GM19193 (cell line): Measurements from ENCODE around the gene NPR1.

Experiments
- POLR2A ChIP-seq: IDR thresholded peaks from 4 replicates; pipeline ENCODE4 v1.6.1; 2011; ENCODE audit not compliant: insufficient read depth, insufficient read length; ENCODE audit errors: extremely low read depth

The NPR1 gene

DNA sequence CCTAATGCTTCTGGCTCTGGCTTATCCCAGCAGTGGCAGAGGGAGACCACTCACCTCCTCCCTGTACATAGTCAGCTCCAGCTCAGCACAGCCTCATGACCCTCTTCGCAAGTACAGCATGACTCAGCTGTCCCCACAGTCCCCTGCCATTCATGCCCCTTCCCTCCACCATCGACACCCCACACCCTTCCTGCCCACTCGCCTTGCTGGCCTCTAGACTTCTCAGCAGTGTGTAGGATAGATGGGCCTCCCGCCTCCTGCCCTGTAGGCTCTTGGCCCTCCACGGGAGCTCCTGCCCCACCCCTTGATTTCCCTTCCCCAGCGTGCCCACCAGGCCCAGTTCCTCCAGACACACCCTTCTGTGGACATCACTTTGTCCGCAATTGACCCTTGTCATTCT lies 9.8 kb downstream of the NPR1 start:
- TF ChIP-seq POLR2A: no peak

DNA sequence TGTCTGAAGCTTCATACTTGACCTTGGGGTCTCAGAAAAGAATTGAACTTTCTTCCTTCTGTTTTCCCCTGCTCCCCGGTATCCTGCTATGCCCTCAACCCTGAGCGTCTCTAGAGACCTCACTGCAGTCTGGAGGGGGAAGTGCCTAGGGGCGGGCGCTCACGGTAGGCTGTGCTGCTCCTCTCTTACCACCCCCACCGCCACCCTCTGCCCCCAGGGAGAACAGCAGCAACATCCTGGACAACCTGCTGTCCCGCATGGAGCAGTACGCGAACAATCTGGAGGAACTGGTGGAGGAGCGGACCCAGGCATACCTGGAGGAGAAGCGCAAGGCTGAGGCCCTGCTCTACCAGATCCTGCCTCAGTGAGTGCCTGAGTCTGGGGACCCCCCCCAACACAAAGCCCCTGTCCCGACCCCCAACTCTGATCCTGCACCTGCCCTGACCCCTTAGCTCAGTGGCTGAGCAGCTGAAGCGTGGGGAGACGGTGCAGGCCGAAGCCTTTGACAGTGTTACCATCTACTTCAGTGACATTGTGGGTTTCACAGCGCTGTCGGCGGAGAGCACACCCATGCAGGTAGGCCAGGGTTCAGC lies 10.3 kb downstream of the NPR1 start:
- TF ChIP-seq POLR2A: no peak

DNA sequence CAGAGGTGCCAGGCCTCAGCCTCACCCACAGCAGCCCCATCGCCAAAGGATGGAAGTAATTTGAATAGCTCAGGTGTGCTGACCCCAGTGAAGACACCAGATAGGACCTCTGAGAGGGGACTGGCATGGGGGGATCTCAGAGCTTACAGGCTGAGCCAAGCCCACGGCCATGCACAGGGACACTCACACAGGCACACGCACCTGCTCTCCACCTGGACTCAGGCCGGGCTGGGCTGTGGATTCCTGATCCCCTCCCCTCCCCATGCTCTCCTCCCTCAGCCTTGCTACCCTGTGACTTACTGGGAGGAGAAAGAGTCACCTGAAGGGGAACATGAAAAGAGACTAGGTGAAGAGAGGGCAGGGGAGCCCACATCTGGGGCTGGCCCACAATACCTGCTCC lies 15.0 kb downstream of the NPR1 start:
- no peak for TF ChIP-seq POLR2A

DNA sequence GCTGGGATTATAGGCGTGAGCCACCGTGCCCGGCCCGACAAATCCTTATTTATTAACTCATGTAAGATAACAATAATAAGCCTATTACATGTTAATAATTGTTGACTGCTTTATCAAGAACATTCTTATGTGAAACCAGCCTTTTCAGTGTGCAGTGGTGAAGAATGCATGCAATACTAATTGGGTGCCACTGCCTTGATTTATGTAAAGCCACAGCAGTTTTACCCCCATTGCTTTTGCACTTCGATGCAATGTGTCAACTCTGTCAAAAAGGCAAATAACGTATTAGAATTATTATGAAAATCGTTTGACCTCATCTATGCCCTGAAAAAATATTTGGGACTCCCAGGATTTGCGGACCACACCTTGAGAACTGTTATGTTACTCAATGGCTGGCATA lies 18.3 kb downstream of the NPR1 start:
- no peak for TF ChIP-seq POLR2A

DNA sequence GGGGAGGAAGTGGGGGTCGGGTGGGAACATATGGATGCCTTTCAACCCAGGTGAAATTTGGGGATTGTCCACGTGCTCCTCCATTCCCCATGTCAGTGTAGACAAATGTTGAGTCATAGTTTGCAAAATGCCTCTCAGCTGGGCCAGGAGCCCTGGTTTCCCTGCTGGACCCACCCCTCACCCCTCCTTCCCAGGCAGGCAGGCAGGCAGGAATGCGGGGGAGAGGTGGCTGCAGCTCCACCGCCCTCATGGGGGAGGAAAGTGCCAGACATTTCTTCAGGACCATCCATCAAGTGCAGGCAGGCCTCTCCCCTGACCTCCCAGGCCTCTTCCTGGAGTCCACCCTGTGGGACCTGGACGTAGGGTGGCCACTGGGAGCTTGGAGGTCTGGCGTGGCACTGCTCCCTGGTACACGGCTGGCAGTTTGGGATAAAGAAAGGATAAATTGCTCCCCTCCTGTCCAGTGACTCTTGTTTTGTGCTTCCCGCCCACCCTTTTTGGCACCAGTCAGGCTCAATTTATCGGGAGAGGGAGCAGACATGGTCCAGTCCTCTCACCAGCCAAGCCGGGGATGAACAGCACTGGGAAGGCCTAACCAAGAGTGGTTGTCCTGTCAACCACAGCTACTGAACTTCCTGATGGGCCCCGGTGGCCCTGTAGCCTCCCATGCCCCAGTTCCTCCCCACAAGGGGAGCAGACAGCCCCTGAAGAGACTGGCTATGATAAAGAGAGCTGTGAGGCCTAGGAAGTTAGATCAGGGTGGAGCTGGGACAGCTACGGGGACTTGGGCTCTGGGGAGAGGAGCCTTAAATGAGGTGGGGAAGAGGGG lies 18.9 kb downstream of the NPR1 start:
- TF ChIP-seq POLR2A: no peak

DNA sequence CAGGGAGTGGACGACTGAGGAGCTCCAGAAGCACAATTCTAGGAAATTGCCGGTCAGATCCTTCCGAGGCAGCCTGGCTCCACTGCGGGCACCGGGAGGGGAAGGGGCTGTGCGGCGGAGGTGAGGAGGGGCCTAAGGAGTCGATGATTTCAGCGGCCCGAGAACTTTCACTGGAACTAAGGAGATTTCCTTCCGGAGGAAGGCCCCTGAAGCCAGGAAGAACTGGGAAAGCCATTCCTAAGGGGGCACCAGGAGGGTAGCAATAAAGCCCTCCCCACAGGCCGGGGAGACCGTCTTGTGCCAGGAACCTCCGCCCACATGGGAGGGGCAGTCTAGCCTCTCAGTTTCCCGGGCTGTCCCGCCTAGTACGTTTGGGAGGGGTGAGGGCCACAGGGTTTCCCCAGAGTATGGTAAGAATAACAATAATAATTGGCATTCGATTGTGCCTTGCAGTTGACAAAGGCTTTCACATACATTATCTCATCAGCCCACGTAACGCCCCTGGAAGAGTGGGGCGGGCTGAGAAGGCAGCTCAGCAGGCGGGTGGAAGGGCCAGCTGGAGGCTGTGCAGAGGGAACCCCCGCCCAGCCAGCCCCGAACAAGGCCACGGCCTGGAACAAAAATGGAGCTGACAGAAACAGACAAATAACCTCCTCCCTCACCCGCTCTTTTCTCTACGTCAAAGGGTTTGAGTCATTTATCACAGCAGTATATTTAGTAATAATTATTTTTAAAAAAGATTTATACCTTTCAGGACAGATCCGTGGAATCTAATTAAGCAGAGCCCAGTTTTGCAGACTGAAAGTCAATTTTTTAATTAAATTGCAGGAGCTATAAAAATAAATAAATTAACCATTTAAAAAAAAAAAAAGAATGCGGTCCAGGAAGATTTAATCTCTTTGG lies 19.8 kb downstream of the NPR1 start:
- no peak for TF ChIP-seq POLR2A

DNA sequence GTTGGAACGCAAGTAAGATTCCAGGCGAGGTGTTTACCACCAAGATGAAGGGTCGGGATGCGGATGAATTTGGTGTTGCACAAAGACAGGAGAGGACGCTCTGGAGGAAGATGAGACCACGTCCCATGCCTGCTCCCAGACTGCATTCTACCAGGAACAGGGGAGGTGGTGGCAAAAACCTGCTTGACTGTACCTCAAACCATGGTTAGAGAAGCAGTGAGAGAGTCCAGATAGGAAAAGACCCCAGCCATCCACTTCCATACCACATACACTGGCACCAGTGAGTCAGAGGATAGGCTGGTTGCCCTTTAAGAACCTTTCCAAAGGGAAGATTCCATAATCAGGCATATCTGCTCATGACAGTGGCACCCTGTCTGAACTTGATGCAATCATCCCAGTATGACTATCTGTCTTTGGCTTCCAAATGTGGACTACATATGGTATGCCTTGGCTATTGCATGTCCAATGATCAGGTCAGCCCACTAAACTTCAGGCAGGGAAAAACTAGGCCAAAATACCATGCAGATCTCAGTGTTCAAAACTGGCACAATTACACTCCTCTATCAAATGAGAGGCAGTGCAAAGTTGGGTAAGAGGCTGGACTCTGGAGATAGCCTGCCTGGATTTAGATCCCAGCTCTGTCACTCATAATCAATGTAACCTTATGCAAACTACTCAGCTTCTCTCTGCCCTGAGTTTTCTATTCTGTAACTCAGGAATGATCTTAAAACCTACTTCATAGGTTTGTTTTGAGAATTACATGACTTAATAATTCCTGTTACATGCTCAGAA lies 20.6 kb downstream of the NPR1 start:
- no peak for TF ChIP-seq POLR2A

DNA sequence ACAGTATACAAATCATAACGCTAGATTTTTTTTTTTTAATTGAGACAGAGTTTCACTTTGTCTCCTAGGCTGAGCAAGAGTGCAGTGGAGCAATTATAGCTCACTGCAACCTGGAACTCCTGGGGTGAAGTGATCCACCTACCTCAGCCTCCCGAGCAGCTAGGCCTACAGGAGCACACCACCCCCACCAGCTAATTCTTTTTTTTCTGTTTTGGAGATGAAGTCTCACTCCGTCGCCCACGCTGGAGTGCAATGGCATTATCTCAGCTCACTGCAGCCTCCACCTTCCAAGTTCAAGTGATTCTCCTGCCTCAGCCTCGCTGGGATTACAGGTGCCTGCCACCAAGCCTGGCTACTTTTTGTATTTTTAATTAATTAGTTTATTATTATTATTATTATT lies 21.3 kb downstream of the NPR1 start:
- no peak for TF ChIP-seq POLR2A

DNA sequence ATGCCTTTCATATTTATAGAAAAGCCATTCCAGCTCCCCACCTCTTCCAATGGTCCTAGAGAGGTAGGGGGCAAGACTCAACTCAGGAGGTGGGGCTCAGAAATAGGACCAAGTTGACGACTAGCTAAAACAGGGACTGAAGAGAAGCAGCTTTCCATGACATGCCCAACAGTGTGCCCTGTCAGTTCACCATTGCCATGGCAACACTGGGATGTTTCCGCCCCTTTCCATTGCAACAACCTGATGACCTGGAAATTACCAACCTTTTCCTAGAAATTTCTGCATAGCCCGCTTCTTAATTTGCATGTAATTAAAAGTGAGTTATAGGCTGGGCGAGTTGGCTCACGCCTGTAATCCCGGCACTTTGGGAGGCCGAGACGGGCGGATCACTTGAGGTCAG lies 27.0 kb downstream of the NPR1 start:
- no peak for TF ChIP-seq POLR2A

DNA sequence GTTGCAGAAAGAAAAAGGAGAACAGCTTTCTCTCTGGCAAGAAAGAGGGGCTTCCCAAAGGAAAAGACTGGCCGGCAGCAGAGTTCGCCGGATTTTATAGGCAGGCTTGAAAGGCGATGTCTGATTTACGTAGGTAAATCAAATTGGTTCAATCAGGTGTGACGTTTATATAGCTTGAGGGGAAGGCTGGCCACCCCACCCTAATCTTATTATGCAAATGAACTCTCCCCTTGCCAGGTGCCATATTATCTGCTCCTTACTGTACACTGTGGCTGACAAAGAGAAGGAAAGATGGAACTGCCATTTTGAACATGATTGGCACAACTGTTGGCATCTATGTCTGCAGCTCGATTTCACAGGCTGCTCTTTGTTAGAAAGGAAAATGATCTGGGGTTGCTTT lies 32.5 kb downstream of the NPR1 start:
- no peak for TF ChIP-seq POLR2A

DNA sequence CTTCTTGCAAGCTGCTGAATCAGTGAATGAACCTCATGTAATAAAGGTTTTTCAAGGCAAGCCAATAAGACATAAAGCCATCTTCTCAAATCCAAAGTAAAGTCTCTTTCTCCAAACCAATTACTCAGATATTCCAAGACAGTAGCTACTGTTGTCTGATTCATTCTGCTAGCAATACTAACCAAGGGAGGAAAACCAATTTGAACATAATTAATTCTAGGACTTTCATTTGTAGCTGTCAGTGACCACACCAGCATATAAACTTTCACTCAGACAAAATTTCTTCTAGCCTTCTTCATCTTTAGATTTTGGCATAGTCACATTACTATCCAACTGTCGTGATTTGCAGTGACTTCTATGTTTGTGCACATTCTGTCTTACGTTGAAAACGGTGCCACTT lies 38.8 kb downstream of the NPR1 start:
- TF ChIP-seq POLR2A: no peak

DNA sequence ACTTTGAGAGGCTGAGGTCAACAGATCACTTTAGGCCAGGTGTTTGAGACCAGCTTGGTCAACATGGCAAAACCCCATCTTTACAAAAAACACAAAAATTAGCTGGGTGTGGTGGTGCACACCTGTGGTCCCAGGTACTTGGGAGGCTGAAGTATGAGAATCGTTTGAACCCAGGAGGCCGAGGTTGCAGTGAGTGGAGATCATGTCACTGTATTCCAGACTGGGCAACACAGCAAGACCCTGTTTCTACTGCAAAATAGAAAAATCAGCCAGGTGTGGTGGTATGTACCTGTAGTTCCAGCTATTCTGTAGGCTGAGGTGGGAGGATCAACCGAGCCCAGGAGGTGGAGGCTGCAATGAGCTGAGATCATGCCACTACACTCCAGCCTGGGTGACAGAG lies 45.2 kb downstream of the NPR1 start:
- TF ChIP-seq POLR2A: no peak

DNA sequence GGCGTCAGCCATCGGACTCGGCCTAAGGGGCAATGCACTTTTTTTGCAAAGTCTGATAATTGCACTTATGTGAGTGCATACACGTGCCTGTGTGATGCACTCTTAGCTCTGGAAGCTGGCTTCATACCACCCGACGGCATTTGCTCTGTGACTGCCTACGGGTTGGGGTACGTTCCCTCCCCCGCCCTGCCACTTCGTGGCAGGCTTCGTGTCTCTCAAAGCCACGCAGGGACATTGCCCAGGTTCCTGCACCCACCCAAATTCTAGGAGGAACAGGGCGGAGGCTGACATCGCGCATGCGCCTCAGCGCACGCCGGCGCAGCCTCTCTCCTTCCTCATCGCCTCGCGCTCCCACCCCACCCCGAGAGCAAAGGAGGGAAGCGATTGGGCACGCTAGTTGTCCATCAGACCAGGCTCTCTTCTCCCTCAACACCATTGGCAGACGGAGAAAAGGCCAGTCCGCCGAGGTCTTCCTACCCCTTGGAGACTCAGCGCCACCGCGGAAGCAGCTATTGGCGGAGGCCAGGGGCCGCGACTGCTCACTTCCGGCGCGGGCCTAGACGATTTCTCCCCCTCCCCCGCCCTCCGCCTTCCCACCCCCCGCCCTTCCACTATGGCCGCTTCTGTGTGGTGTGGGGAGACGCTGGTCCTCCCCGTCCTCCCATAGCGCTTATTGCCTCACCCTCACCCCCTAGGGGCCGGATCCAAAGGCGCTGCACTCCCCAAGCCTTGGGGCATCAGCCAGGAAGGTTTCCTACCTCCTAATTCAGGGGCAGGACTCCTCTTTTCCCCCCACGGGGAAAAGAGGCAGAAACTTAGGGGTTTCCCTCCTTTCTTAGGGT lies 49.2 kb downstream of the NPR1 start, which contains the start of gene INTS3:
Gene INTS3 (plus strand): TSS at position 588 of the 842 bp plus-strand sequence. CDS start 585 bp downstream, outside the sequence.
- TF ChIP-seq POLR2A: peak; percentile 84
